GM23248 (cell line): ENCODE data around the gene PTGR3.

Source experiments
- EZH2 ChIP-seq: fragments of 200-600 bp; sonication (generic); IDR thresholded peaks from 2 replicates; pipeline ENCODE4 v1.6.1; 2018; ENCODE audit warnings: antibody characterized with exemption, mild to moderate bottlenecking; ENCODE audit not compliant: insufficient read depth, poor library complexity, severe bottlenecking
- EZH2phosphoT487 ChIP-seq: fragments of 200-600 bp; sonication (generic); IDR thresholded peaks from 2 replicates; pipeline ENCODE4 v1.6.1; 2018; ENCODE audit warnings: antibody characterized with exemption, moderate library complexity, mild to moderate bottlenecking, low read depth; ENCODE audit not compliant: insufficient read depth

- TF ChIP-seq EZH2 = no peak
- no peak for TF ChIP-seq EZH2phosphoT487
Observed at GRCh38 chr18:75165926-75166325, 43.0 kb downstream of the PTGR3 start.
